ENCODE data around the gene NOTCH1. TPM values are rescaled to one million over a fixed set of nuclear protein-coding genes. Genes with fewer than 3 reads are reported as not detected.

Gene NOTCH1
- total and polyA plus RNA-seq, 2 of the 13 experiments (the other 11 are each of a cell fraction or from before 2014, with no cell fraction given), result 0.09 to 0.35 TPM

GRCh38 chr9:136487672-136488071 lies 58.2 kb downstream of the NOTCH1 start (continued):
- TF ChIP-seq TBL1XR1 (IDR thresholded peaks at IDR 0.05; ENCODE audit: borderline replicate concordance, low read length, partially characterized antibody), result no peak
- TF ChIP-seq ZNF790 (CRISPR knock-in tag; IDR thresholded peaks at IDR 0.05; ENCODE audit: borderline replicate concordance), result no peak
- no peak for TF ChIP-seq BRCA1 (CRISPR knock-in tag; IDR thresholded peaks at IDR 0.05)
- no peak for TF ChIP-seq ZNF569 (CRISPR knock-in tag; IDR thresholded peaks at IDR 0.05; ENCODE audit: borderline replicate concordance)
- no peak for TF ChIP-seq SNAI1 (CRISPR knock-in tag; IDR thresholded peaks at IDR 0.05; ENCODE audit: borderline replicate concordance)
- TF ChIP-seq, protein P1, sequence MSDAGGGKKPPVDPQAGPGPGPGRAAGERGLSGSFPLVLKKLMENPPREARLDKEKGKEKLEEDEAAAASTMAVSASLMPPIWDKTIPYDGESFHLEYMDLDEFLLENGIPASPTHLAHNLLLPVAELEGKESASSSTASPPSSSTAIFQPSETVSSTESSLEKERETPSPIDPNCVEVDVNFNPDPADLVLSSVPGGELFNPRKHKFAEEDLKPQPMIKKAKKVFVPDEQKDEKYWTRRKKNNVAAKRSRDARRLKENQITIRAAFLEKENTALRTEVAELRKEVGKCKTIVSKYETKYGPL (CRISPR knock-in tag; IDR thresholded peaks at IDR 0.05), result no peak

- ChIA-PET CTCF (ENCODE audit: low intra/inter-chr PET ratio, low total read pairs) (interaction anchor here (7.9 kb wide), 1 partner anchor 144 kb away, joined by 101 read pairs; no protein-coding TSS in a partner anchor), POLR2A (interaction anchor here (1.5 kb wide), 1 partner anchor 140 kb away, joined by 5 read pairs; no protein-coding TSS in a partner anchor)
- Histone ChIP-seq H3K4me3 (replicated peaks in 1 of 3; ENCODE audit: insufficient read depth in 1 of 3, low read depth in 2 of 3, low read length in 3 of 3) (no peak overlapping the region), H3K4me2 (ENCODE audit: low read depth, low read length) (no peak overlapping the region), H3K27me3 (ENCODE audit: control insufficient read depth in 1 of 2, insufficient read depth in 2 of 2, low read length in 2 of 2) (peaks cover 18 to 39% of the 10 kb centered on the region in 2 experiments; a peak in 4 of 5 replicates), H3K9ac (ENCODE audit: insufficient read depth, low read depth, low read length) (no peak overlapping the region), H3K9me3 (ENCODE audit: low read length) (no peaks in the 10 kb centered on the region), H3K27ac (ENCODE audit: extremely low read length, insufficient read depth, low read length) (no peak overlapping the region), H2AFZ (ENCODE audit: low read length) (no peak overlapping the region), H3K4me1 (ENCODE audit: insufficient read depth, low read length) (peaks cover 22% of the 10 kb centered on the region), H4K20me1 (ENCODE audit: insufficient read depth, low read length) (peaks cover 10% of the 10 kb centered on the region), H3K36me3 (replicated peaks in 1 of 2; ENCODE audit: control insufficient read depth in 1 of 2, insufficient read depth in 2 of 2, low read length in 2 of 2) (no peaks in the 10 kb centered on the region), H3K79me2 (ENCODE audit: insufficient read depth, low read length) (peaks cover 6% of the 10 kb centered on the region)
- no TSS peak for BruUV-seq (replicated peaks)
- DNase-seq (ENCODE audit: low spot score) (no peak), ATAC-seq (no peak), FAIRE-seq (no peak)
- no peak for TF ChIP-seq ZNF282 (IDR thresholded peaks at IDR 0.05; ENCODE audit: partially characterized antibody)
- TF ChIP-seq ZC3H13 (CRISPR knock-in tag; IDR thresholded peaks at IDR 0.05), result 0 out of 2 replicates have a peak, but pooled peaks have one; percentile 29
- TF ChIP-seq AKAP8 (CRISPR knock-in tag; IDR thresholded peaks at IDR 0.05), result 0 out of 2 replicates have a peak, but pooled peaks have one; percentile 17
- intact Hi-C loops (cut with micrococcal nuclease; ENCODE audit: unreplicated experiment), result no loop called here
- 35% methylated on average over 5 of the region's 18 CpGs for WGBS (ENCODE audit: low lambda C conversion rate)
- in situ Hi-C loops (cut with HindIII; ENCODE audit: extremely low pct_ligation_motif_present, low pct_unique_long_range_greater_than_20kb), result no loop called here
Observed at GRCh38 chr9:136486823-136487620, 58.8 kb downstream of the NOTCH1 start.
